Stimulated activated CD4-positive, alpha-beta T cell treated with anti-CD3 and anti-CD28 coated beads, Interleukin-12 subunit alpha, Interleukin-12 subunit beta, amount 100 ng/mL, for 4 hours (primary cell): ENCODE results near the gene KCTD5.

Experiments
- DNase-seq: peaks from one replicate; pipeline ENCODE4 v3.0.0-alpha.2; 2020

The KCTD5 gene

DNA sequence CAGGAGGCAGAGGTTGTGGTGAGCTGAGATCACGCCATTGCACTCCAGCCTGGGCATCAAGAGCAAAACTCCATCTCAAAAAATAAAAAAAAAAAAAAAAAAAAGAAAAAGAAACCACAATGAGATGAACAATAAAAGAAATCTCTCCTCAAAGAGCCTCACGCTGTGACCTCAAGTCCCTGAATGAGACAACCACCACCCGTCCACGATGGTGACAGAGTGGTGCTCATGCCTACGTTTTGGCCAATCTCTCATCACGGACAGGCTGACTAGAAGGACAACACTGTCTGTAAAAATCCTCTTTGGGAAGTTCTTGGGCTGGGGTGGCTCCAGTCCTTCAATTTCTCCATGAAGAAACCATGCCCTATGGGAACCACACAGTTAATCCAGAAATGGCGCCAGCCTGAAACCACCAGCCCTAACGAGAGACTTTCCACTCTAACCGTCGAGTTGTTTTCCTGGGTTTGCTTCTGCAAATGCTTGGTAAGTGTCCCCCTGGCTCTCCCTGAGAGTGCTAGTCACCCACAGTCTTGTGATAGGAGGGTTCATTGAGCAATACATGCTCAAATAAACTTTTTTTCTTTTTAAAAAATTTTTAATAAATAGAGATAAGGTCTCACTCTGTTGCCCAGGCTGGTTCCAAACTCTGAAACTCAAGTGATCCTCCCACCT, 52.7 kb downstream of the KCTD5 start:
- DNase-seq, result no peak

- DNase-seq, result no peak
Observed at GRCh38 chr16:2736476-2737237, 54.3 kb downstream of the KCTD5 start.

GRCh38 chr16:2737238-2737605, 54.9 kb downstream of the KCTD5 start:
- no peak for DNase-seq

DNA sequence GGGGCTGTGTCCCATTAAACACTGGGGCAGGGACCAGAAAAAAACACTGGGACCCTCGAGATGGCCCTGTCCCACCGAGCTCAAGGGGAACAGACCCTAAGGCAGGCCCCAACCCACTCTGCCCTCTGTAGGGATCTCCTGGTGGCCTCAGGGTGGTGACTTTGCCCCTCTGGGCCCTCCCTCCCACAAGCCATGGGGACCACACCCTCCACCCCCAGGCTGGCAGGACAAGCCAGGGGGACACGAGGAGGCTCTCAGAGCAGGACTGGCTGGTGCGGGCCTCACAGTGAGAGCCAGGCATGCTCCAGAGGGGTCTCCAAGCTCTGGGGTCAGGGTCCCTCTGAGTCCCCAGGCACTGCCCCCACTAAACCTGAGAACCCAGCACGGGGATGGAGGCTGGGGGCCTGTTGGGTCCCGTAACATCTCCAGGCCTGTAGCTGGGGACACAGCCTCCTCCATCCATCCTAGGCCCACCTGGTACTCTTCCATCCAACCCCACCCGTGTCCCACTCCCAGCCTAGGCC, 55.6 kb downstream of the KCTD5 start:
- DNase-seq, result no peak

GRCh38 chr16:2738615-2739014, 56.3 kb downstream of the KCTD5 start:
- no peak for DNase-seq

- DNase-seq, result no peak
Observed at GRCh38 chr16:2739625-2740430, 57.5 kb downstream of the KCTD5 start.

- no peak for DNase-seq
Observed at GRCh38 chr16:2740476-2740875, 58.2 kb downstream of the KCTD5 start.

GRCh38 chr16:2741168-2741567, 58.8 kb downstream of the KCTD5 start:
- no peak for DNase-seq

DNA sequence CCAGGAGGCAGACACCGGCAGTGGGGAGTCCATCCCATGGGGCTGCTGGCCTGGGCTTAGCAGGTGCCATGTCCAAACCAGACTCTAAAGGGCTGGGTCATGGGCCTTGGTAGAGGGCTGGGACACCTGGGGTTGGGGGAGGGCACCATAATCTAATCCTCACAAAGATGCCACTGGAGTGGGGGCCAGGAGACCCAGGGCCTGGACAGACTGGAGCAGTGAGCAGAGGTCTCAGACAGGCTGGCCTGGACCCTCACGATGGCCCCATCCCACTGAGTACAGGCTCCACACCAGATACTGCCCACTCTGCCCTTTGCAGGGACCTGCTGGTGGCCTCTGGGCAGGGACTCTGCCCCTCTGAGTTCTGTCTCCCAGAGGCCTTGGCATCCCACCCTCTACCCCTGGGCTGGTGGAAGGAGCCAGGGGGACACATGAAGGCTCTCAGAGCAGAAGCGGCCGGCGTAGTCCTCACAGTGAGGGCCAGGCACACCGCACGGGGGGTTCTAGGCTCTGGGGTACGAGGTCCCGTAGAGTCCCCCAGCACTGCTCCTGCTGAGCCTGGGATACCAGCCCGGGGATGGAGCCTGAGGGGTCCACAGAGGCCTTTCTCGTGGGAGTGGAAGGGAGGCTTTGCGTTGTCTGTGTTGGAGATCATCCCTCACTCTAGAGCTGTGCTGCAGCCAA, 60.1 kb downstream of the KCTD5 start:
- no peak for DNase-seq

DNA sequence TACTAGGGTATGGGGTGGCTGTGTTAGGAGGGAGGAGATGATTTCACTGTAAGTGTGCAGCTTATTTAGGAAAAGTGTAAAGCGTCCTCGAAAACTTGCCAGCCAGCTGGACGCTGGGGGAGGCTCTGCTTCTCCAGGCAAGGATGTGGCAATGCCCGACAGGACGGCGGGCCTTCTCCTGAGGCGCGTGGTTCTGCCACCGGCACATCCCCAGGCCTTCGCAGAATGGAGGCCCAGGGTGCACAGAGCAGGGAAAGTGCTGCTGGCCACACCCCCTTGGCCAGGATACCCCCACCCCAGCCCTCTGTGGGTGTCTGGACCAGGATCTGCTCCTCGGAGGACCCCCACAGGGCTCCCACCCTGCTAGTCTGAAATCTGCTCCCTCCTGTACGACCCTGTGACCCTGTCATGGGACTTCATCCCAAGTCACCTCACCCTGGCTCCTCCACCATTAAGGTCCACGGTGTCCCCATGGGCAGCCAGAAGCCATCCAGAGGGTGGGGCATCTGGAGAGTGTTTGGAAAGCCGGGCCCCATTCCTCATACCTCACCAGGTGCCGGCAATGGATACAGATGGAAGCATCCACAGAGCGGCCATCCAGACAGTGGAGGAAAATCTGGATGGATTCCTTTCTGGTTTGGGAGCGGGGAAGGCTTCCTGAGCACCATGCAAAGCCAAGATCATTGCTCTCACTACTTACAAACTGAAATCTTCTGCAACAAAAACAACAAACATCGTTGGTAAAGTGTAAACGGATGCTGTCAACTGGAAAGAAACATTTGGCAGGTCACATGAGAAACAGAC, 60.9 kb downstream of the KCTD5 start:
- DNase-seq, result no peak

DNA sequence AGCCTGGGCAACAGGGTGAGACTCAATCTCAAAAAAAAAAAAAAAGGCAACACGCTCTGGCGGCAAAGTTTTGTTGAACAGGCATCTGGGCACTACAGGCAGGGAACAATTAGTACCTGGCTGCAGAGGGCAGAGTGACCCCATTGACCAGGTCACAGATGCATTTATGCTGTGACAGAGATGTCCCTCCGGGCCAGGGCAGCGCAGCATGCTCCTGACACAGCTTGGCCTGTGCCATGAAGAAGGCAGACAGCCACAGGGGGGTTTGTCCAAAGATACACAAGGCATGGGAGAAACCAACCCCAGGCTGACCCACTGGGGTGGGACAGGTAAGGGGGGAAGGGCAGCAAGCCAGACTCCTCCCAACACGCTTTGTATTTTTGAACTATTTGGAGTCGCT, 62.4 kb downstream of the KCTD5 start:
- no peak for DNase-seq

DNA sequence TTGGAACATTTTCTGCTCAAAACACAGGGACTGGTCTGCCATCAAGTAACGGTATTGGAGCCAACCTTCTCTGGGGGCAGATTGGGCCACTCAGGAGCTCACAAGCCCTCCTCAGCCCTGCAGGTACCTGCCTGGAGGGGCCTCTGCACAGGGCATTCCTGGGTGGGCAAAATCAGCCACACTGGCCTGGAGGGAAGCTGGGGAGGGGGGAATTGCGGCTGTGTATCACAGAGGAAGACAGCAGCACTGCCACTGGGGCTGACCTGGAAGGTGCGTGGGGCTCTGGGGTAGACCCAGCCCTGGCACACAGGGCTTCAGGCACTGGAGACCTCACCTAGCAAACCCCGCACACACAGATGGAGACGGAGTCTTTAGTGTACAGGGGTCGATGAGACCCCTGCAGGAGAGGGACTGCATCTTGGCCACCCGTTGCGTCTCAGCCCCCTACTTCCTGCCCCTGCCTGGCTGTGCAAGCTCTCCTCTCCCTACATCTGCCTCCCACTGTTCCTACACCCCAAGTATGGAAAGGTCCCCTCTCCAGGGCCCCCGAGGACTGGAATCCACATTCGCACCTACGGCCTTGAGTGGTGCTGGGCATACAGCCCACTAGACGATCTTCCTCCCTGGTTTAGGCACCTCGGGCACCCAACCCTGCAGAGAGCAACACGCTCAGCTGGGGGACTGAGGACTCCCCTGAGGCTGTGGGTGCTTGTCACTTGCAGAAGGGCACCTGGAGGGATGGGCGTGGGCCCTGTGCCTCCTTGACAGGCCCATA, 63.0 kb downstream of the KCTD5 start:
- DNase-seq, result no peak

DNA sequence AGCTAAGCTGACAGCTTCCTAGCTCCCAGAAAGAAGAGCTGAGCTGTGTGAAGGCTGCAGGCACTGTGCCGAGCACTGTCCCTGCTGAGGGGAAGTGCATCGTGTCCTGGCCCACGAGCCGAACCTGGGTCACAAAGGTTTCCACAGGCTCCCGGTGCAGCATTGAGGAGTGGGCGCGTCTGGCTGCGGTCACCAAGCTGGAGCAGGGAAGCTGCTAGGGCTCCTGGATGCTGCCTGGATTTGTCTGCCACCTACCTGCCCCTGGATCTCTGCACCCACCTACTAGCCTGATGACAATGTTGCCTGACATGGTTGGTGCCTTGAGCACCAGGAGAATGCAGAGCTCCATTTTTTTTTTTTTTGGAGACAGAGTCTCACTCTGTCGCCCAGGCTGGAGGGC, 63.6 kb downstream of the KCTD5 start:
- DNase-seq, result no peak

DNA sequence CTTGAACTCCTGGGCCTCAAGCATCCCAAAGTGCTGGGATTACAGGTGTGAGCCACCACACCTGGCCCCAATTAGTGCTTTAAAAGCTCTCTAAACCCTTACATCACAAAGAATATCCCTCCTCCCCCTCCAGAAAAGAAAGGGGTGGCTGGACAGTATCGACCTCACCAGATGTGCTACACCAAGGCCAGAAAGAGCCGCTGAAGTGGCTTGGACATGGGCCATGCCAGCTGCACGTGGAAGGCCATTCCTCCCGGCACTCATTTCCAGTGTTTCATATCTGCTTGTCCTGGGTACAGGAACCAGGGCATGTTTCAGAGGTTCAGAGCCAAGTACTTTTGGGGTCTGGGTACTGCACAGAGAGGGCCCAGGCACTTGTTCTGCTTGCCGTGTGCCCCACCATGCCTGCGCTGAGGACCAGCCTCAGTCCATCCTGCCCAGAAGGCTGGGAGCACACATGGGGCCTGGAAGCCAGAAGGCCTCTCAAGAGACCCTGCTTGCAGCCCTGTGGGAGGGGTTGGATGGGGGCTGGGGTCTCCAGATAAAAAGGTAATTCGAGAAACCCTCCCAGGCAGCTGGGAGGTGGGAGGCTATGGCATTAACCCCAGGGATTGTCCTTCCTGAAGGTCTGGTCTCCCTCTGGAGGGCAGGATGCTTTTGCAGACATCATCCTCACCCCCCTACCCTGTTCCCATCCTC, 66.6 kb downstream of the KCTD5 start:
- no peak for DNase-seq

GRCh38 chr16:2749476-2749875, 67.2 kb downstream of the KCTD5 start:
- no peak for DNase-seq

GRCh38 chr16:2749936-2750335, 67.6 kb downstream of the KCTD5 start:
- DNase-seq, result no peak

GRCh38 chr16:2751577-2752034, 69.3 kb downstream of the KCTD5 start:
- no peak for DNase-seq

DNA sequence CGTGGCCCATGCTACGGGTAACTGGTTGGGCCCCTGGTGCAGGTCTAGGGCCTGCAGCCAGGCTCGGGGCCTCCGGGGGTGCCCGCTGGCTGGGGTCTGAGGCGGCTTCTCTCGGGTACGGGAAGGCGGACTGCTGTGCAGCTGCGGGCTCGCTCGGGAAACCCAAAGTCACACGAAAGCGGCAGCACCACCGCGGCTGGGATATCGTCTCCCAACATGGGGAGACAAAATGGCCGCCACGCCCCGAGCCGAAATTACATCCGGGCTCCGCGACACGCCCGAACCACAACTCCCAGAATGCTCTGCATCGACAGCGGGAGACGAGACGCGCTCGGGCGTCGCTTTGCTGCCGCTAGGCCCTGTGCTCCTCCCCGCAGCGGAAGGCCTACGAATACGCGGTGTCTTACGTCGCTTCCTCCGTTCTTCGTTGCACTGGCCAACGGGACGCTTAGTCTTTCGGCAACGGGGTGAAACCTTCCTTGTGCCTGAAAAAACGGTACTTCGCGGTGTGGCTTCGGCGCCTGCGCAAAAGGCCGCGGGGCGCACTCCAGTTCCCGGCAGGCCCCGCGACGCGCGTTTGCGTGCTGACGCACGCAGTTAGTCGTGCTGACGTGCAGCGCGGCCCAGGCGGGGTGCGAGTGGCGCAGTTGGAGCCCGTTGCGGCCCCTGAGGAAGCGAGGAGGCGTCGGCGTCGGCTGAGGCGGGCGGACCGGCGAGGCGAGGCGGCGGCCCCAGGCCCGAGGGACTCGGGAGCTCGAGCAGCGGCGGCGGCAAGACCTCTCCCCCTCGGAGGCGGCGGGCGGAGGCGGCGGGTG, 69.9 kb downstream of the KCTD5 start, which contains the start of gene SRRM2:
SRRM2 (plus strand) TSS at position 604 of the 815 bp plus-strand sequence. CDS start 3,727 bp downstream, outside the sequence.
- peak; percentile 89 for DNase-seq
